Osteocyte (in vitro differentiated cells): ENCODE measurements around the gene PEX5L. TPM values are rescaled to one million over a fixed set of nuclear protein-coding genes. Genes with fewer than 3 reads are reported as not detected.
"Not testable (repeated sequence)": the region's sequence is repeated elsewhere in the genome, so short reads cannot be mapped to it uniquely, and the experiment has no call there.

ENCODE experiments used
- DNase-seq: peaks from one replicate; pipeline ENCODE4 v3.0.0; 2021; ENCODE audit warnings: mixed read lengths; ENCODE audit not compliant: unreplicated experiment; ENCODE audit errors: extremely low spot score
- H3K27ac Mint-ChIP-seq: one replicate; pipeline ENCODE4 v1.8.0; 2021; ENCODE audit warnings: mild to moderate bottlenecking, mixed read lengths; ENCODE audit not compliant: unreplicated experiment
- H3K27me3 Mint-ChIP-seq: one replicate; pipeline ENCODE4 v1.8.0; 2021; ENCODE audit warnings: mixed read lengths; ENCODE audit not compliant: unreplicated experiment
- H3K36me3 Mint-ChIP-seq: one replicate; pipeline ENCODE4 v1.8.0; 2021; ENCODE audit warnings: mixed read lengths; ENCODE audit not compliant: unreplicated experiment
- H3K4me1 Mint-ChIP-seq: one replicate; pipeline ENCODE4 v1.8.0; 2021; ENCODE audit warnings: mixed read lengths; ENCODE audit not compliant: unreplicated experiment
- H3K4me3 Mint-ChIP-seq: one replicate; pipeline ENCODE4 v1.8.0; 2021; ENCODE audit warnings: mild to moderate bottlenecking, moderate library complexity, mixed read lengths; ENCODE audit not compliant: unreplicated experiment
- H3K9me3 Mint-ChIP-seq: one replicate; pipeline ENCODE4 v1.8.0; 2021; ENCODE audit warnings: mixed read lengths; ENCODE audit not compliant: unreplicated experiment
- CTCF ChIP-seq: fragments of 200-600 bp; sonication (generic); IDR thresholded peaks from 2 replicates; pipeline ENCODE4 v1.5.0; 2021; ENCODE audit warnings: antibody characterized with exemption, mild to moderate bottlenecking, moderate library complexity
- total RNA-seq: library from RNA; stranded (reverse); gene quantifications from 2 replicates; pipeline ENCODE4 v1.2.1, GENCODE V29; 2021

The PEX5L gene
- total RNA-seq, 1 donor from 2014 or later = not detected

GRCh38 chr3:180063783-180064182, 27.0 kb upstream of the PEX5L start:
- DNase-seq = no peak
- no peaks in the 10 kb centered on the region for H3K9me3 Mint-ChIP-seq
- H3K27ac Mint-ChIP-seq = no peak overlapping the region
- H3K27me3 Mint-ChIP-seq = peaks cover 6% of the 10 kb centered on the region
- no peak for TF ChIP-seq CTCF
- H3K4me1 Mint-ChIP-seq = no peaks in the 10 kb centered on the region
- H3K36me3 Mint-ChIP-seq = no peaks in the 10 kb centered on the region
- no peak overlapping the region for H3K4me3 Mint-ChIP-seq

DNA sequence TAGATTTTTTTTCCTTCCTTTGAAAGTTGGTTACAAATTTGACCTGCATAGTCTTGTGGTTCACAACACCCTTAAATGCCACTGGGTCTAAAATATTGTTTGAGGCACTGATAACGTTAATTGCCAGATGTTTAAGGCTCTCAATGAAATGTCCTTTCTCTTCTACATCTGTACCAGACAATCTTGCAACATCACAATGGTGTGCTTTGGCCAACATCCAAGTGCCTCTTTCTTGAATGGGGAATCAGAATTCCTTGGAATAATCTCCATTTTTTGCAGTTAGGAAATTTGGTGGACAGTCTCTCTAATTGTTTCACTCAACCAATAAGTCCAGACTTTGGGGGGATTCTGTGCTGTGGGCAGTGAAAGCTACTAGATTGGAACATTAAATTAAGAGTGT, 26.0 kb upstream of the PEX5L start:
- Mint-ChIP-seq H3K27me3 (peaks cover 7% of the 10 kb centered on the region), H3K27ac (no peak overlapping the region), H3K36me3 (no peaks in the 10 kb centered on the region), H3K4me3 (no peak overlapping the region), H3K9me3 (no peaks in the 10 kb centered on the region), H3K4me1 (no peaks in the 10 kb centered on the region)
- DNase-seq = no peak
- TF ChIP-seq CTCF = no peak

DNA sequence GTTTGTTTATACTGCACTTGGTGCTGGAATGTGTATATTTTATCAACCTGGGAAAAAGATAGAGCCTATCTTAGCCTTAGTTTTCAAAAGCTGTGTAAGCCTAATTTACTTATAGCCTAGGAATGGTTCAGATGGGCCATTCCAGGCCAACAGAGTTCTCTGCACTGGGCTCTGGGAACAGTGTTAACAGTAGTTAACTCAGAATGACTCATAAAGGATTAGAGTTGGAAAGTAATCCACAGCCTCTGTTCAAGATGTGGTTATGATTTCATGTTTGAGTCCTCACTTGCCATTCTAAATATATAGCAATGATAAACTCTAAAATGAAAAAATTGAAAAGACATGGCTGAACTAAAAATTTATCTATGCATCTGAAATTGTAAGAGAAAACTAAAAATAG, 22.6 kb upstream of the PEX5L start:
- peaks cover 7% of the 10 kb centered on the region for H3K27me3 Mint-ChIP-seq
- TF ChIP-seq CTCF = no peak
- no peaks in the 10 kb centered on the region for H3K36me3 Mint-ChIP-seq
- no peaks in the 10 kb centered on the region for H3K9me3 Mint-ChIP-seq
- DNase-seq = no peak
- H3K4me1 Mint-ChIP-seq = no peaks in the 10 kb centered on the region
- no peak overlapping the region for H3K27ac Mint-ChIP-seq
- no peak overlapping the region for H3K4me3 Mint-ChIP-seq

DNA sequence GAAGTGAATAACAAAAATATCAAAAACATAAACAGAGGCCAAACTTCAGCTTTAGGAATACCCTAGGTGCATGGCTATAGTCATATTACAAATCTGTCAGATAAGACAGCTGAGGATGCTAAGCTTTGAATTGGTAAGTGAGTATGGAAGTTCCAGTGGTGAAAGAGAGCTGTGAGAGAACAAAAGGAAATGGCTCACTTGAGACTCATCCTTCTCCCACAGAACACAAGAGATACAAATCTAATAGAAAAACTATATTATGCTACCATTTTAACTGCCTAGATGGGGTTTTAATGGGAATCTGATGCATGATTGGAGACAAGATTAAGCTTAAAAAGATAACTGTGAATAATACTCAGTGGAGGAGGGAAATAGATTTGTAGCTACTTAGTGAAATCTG, 21.5 kb upstream of the PEX5L start:
- Mint-ChIP-seq H3K4me3 (no peak overlapping the region), H3K4me1 (no peaks in the 10 kb centered on the region), H3K36me3 (no peaks in the 10 kb centered on the region), H3K27ac (no peak overlapping the region), H3K27me3 (peaks cover 7% of the 10 kb centered on the region), H3K9me3 (no peaks in the 10 kb centered on the region)
- TF ChIP-seq CTCF = no peak
- no peak for DNase-seq

DNA sequence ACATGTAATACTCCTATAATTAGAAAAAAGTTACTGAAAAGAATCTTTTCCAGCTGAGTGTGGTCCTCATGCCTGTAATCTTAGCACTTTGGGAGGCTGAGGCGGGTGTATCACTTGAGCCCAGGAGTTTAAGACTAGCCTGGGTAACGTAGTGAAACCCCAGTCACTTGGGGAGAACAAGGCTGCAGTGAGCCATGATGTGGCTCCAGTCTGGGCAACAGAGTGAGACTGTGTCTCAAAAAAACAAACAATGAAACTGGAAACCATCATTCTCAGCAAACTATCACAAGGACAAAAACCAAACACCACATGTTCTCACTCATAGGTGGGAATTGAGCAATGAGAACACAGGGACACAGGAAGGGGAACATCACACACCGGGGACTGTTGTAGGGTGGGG, 18.9 kb upstream of the PEX5L start:
- H3K4me1 Mint-ChIP-seq, H3K36me3 Mint-ChIP-seq, H3K4me3 Mint-ChIP-seq, DNase-seq, H3K27me3 Mint-ChIP-seq, H3K27ac Mint-ChIP-seq, H3K9me3 Mint-ChIP-seq: not testable (repeated sequence)

DNA sequence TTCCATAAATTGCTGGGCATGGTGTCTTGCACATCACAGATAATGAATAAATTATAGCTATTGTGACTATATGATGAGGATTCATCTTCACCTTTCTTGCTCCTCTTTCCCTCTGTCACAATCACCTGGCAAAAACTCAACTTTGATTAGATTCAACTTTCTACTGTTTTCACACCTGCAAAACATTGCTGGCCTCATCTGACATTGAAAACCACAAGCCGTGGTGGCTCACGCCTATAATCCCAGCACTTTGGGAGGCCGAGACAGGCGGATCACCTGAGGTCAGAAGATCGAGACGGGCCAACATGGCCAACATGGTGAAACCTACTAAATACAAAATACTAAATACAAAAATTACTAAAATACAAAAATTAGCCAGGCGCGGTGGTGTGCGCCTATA, 12.7 kb upstream of the PEX5L start:
- DNase-seq = no peak
- H3K36me3 Mint-ChIP-seq = no peaks in the 10 kb centered on the region
- no peaks in the 10 kb centered on the region for H3K9me3 Mint-ChIP-seq
- TF ChIP-seq CTCF = no peak
- H3K4me3 Mint-ChIP-seq = no peak overlapping the region
- H3K4me1 Mint-ChIP-seq = no peaks in the 10 kb centered on the region
- no peak overlapping the region for H3K27ac Mint-ChIP-seq
- H3K27me3 Mint-ChIP-seq = peaks cover 2% of the 10 kb centered on the region
